ENCODE results near the gene COL4A2.

COL4A2 gene

DNA sequence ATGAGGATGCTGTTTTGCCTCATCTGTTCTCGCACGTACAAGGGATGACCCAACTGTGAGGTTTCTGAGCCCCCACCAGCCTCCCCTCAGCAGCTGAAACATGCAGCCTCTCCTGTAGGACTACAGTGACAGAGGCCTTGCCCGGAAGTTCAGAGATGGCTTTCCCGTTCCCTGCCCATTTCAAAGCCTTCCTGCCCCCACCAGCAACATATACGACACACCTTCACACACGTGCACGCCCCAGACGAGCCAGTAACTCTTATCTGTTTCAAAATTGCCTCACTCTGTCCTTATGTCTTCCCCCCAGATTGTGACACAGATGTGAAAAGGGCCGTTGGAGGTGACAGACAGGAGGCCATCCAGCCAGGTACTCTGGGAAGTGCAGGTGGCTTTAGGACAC lies 158.6 kb downstream of the COL4A2 start:
- Histone ChIP-seq H3K4me3 (no peak overlapping the region), H3K9ac (ENCODE audit: insufficient read length) (no peak overlapping the region), H3K27ac (no peak overlapping the region), H3K36me3 (ENCODE audit: insufficient read depth, low read length) (no peaks in the 10 kb centered on the region), H3K9me3 (ENCODE audit: low read depth, low read length) (no peaks in the 10 kb centered on the region)
- TF ChIP-seq EZH2 (IDR thresholded peaks at IDR 0.05) = no peak
- TF ChIP-seq FOXP2 (optimal IDR thresholded peaks at IDR 0.05; ENCODE audit: control extremely low read depth, extremely low read length, insufficient read depth) = no peak
- TF ChIP-seq POLR2AphosphoS5 (IDR thresholded peaks at IDR 0.05; ENCODE audit: borderline replicate concordance, low read depth, low read length) = no peak
- no peak for DNase-seq (ENCODE audit: low read depth, low spot score)

DNA sequence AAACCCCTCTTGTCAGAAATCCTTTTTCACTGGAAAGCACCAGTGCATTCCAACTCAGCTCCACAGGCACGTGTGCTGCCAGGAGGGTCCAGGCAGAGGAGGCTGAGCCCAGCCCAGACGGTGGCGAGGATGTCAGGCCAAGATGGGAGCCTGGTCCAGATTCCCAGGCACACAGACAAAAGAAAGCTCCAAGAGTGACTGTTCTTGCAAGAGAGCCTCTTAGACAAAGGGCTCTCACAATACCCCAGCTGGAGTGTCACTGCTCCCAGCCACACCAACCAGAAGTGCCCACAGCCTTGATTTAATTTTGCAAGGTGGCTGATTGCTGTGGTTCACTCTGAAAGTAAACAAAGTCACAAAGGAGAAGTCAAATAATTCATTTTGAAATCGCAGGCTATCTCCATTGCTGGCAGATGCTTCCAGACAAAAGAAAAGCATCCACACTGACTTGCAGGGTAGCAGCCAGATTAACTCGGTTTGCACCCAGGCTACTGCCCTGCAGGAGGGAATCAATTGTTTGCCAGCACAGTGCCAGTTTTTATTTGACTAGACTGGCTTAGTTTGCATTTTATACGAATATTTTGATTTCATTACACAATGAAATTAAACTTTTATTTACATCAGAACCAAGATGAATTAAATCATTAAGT lies 159.3 kb downstream of the COL4A2 start:
- Histone ChIP-seq H3K9me3 (ENCODE audit: low read depth, low read length) (no peaks in the 10 kb centered on the region), H3K9ac (ENCODE audit: insufficient read length) (no peak overlapping the region), H3K27ac (no peak overlapping the region), H3K4me3 (no peak overlapping the region), H3K36me3 (ENCODE audit: insufficient read depth, low read length) (no peaks in the 10 kb centered on the region)
- no peak for DNase-seq (ENCODE audit: low read depth, low spot score)
- no peak for TF ChIP-seq EZH2 (IDR thresholded peaks at IDR 0.05)
- no peak for TF ChIP-seq POLR2AphosphoS5 (IDR thresholded peaks at IDR 0.05; ENCODE audit: borderline replicate concordance, low read depth, low read length)
- TF ChIP-seq FOXP2 (optimal IDR thresholded peaks at IDR 0.05; ENCODE audit: control extremely low read depth, extremely low read length, insufficient read depth) = no peak

DNA sequence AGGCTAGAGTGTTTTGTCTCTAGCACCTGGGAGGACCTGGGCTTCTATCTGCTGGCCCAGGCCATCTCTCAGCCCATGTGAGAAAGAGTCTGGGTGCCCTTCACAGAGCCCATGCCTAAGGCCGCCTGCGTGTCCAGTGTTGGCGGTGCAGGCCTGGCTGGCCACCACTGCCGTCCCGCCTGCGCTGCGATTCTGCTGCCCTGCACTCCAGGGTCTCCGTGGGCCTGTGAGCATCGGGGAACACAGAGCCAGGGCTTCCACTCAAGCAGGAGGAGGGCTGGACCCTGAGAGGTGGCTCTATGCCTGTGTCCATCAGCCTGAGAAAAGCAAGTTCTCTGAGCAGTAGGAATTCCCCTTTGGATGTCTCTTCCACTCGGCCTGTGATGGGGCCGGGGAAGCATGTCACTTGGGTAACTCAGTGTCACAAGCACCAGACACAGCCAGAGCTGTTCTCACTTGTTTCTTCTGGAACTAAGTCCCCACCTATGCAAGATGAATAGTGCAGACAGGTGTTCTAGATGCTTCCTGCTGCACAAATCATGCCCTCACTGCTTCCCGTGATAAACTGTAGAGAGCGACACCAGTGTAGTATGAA lies 160.5 kb downstream of the COL4A2 start:
- Histone ChIP-seq H3K9me3 (ENCODE audit: low read depth, low read length) (no peaks in the 10 kb centered on the region), H3K27ac (no peak overlapping the region), H3K4me3 (no peak overlapping the region), H3K9ac (ENCODE audit: insufficient read length) (no peak overlapping the region), H3K36me3 (ENCODE audit: insufficient read depth, low read length) (no peaks in the 10 kb centered on the region)
- no peak for DNase-seq (ENCODE audit: low read depth, low spot score)
- TF ChIP-seq POLR2AphosphoS5 (IDR thresholded peaks at IDR 0.05; ENCODE audit: borderline replicate concordance, low read depth, low read length) = no peak
- TF ChIP-seq EZH2 (IDR thresholded peaks at IDR 0.05) = no peak
- TF ChIP-seq FOXP2 (optimal IDR thresholded peaks at IDR 0.05; ENCODE audit: control extremely low read depth, extremely low read length, insufficient read depth) = no peak

DNA sequence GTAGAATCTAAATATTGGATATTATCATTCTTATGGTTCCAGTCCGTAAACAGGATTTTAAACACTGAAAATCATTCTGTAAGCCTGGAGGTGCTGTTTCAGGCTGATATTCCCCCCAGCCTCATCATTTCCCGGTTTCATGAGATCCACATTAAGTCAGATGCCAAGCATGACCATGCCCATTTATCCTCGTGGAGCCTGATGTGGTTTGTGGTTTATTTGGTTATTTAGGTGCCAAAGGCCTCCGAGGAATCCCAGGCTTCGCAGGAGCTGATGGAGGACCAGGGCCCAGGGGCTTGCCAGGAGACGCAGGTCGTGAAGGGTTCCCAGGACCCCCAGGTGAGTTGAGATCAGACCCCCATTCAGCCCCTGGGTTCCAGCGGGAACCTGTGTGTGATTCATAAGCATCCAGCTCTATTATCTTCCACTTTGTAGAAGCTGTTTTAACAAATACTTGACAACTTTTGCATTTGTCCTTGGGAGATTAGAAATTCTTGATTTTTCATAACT lies 162.0 kb downstream of the COL4A2 start:
- H3K27ac ChIP-seq = no peak overlapping the region
- no peaks in the 10 kb centered on the region for H3K9me3 ChIP-seq (ENCODE audit: low read depth, low read length)
- H3K4me3 ChIP-seq = no peak overlapping the region
- DNase-seq (ENCODE audit: low read depth, low spot score) = no peak
- no peaks in the 10 kb centered on the region for H3K36me3 ChIP-seq (ENCODE audit: insufficient read depth, low read length)
- no peak for TF ChIP-seq POLR2AphosphoS5 (IDR thresholded peaks at IDR 0.05; ENCODE audit: borderline replicate concordance, low read depth, low read length)
- TF ChIP-seq FOXP2 (optimal IDR thresholded peaks at IDR 0.05; ENCODE audit: control extremely low read depth, extremely low read length, insufficient read depth) = no peak
- no peak for TF ChIP-seq EZH2 (IDR thresholded peaks at IDR 0.05)
- H3K9ac ChIP-seq (ENCODE audit: insufficient read length) = no peak overlapping the region

DNA sequence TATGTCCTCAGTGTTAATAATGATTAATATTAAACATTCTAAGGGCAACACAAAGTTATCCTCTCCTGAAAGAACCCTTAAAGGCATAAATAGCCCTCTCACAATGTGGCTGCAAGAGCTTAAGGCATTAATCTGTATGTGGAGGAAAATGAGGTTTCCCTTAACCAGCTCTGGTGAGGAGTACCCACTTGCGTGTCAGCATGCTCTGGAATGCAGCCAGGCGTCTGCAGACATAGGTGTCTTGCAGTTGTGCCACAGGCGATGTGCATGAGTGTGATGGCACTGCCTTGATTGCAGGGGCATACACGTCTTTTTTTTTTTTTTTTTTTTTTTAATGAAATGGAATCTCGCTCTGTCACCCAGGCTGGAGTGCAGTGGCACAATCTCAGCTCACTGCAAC lies 162.5 kb downstream of the COL4A2 start:
- Histone ChIP-seq H3K27ac (no peak overlapping the region), H3K4me3 (no peak overlapping the region), H3K36me3 (ENCODE audit: insufficient read depth, low read length) (no peaks in the 10 kb centered on the region; the same call in 1 of the 2 replicates), H3K9me3 (ENCODE audit: low read depth, low read length) (no peaks in the 10 kb centered on the region), H3K9ac (ENCODE audit: insufficient read length) (no peak overlapping the region)
- no peak for DNase-seq (ENCODE audit: low read depth, low spot score)
- TF ChIP-seq EZH2 (IDR thresholded peaks at IDR 0.05) (no peak), FOXP2 (optimal IDR thresholded peaks at IDR 0.05; ENCODE audit: control extremely low read depth, extremely low read length, insufficient read depth) (no peak)

DNA sequence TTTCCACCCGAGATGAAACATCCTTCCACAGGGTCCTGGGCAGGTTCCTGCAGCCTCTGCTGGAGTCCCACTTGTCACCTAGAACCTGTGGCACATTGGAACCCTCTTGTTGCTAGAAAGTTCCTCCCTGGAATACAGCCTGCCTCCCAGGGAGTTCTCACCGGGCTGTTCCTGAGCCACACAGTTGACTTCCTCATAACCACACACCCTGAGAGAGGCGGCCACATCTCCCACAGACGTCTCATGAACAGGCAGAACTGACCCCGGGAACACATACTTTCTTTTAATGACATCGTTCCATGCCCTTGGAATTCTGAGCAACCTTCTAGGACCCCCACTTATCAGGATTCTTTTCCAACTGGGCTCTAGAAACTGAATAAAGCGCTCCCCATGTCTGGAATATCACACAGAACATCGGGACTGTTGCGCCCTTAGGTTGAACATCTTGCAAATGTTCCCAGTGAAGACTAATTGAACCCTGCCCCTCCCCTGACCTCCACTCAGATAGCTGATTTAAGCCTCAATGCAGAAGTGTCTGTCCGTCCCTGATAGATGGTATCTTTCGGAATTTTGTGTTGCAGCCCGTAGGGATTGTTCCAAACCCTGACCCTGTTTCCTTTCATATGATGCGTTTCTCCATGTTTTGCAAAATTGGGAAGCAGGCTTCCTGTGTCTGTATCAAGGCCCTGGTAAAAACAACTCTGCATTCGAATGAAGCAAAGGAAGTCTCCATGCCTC lies 163.4 kb downstream of the COL4A2 start:
- Histone ChIP-seq H3K9ac (ENCODE audit: insufficient read length) (no peak overlapping the region), H3K9me3 (ENCODE audit: low read depth, low read length) (no peaks in the 10 kb centered on the region), H3K4me3 (no peak overlapping the region), H3K27ac (no peak overlapping the region), H3K36me3 (ENCODE audit: insufficient read depth, low read length) (no peaks in the 10 kb centered on the region; the same call in 1 of the 2 replicates)
- TF ChIP-seq EZH2 (IDR thresholded peaks at IDR 0.05) = no peak
- TF ChIP-seq POLR2AphosphoS5 (IDR thresholded peaks at IDR 0.05; ENCODE audit: borderline replicate concordance, low read depth, low read length) = no peak
- TF ChIP-seq FOXP2 (optimal IDR thresholded peaks at IDR 0.05; ENCODE audit: control extremely low read depth, extremely low read length, insufficient read depth) = no peak
- no peak for DNase-seq (ENCODE audit: low read depth, low spot score)

DNA sequence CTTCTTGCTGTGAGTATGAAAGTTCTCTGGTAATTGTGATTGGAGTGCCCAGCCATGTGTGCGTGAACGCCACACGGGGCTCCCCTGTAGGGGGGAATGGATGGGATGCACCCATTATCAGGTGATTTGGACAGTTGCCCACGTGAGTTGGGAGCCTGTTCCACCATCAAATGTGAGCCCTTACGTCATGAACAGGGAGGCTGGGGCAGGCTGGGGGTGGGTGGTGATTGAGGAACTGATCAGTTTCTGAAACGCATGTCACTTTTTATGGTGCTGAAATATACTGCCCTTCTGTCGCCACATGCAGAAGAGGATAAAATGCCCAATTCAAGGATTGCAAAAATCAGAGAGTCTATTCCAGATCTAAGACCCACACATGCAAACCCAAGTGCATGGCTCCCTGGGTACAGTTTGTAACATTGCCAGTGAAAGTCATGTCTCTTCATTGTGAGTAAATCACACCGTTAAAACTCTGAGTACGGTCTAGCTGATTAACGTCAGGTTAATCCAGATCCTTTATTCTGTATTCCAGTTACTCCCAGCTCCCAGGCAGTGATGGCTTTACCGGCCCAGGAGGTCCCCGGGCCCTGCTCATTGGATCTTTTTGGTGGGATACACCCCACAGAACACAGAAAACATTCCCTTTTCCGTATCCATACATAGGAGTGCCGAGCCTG lies 164.2 kb downstream of the COL4A2 start:
- Histone ChIP-seq H3K9ac (ENCODE audit: insufficient read length) (no peak overlapping the region), H3K27ac (no peak overlapping the region), H3K9me3 (ENCODE audit: low read depth, low read length) (no peaks in the 10 kb centered on the region), H3K36me3 (ENCODE audit: insufficient read depth, low read length) (no peaks in the 10 kb centered on the region; the same call in 1 of the 2 replicates), H3K4me3 (no peak overlapping the region)
- DNase-seq (ENCODE audit: low read depth, low spot score) = no peak
- TF ChIP-seq POLR2AphosphoS5 (IDR thresholded peaks at IDR 0.05; ENCODE audit: borderline replicate concordance, low read depth, low read length) = no peak
- no peak for TF ChIP-seq EZH2 (IDR thresholded peaks at IDR 0.05)
- TF ChIP-seq FOXP2 (optimal IDR thresholded peaks at IDR 0.05; ENCODE audit: control extremely low read depth, extremely low read length, insufficient read depth) = no peak

DNA sequence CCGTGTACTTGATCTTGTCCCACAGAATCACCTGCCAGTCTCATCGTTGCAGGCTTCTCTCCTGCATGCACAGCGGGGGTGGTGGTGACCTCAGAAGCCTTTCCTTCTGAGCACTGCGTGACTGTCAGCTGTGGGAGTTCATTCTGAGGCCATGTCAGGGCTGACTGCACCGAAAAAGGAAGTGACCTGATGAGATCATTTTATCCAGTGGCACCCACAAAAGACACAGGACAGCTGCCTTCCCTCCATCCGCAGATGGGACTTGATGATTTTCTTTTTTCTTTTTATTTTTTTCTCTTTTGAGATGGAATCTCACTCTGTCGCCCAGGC lies 164.7 kb downstream of the COL4A2 start:
- no peak for DNase-seq (ENCODE audit: low read depth, low spot score)
- TF ChIP-seq FOXP2 (optimal IDR thresholded peaks at IDR 0.05; ENCODE audit: control extremely low read depth, extremely low read length, insufficient read depth) (no peak), POLR2AphosphoS5 (IDR thresholded peaks at IDR 0.05; ENCODE audit: borderline replicate concordance, low read depth, low read length) (no peak), EZH2 (IDR thresholded peaks at IDR 0.05) (no peak)
- H3K27ac ChIP-seq = no peak overlapping the region
- no peak overlapping the region for H3K9ac ChIP-seq (ENCODE audit: insufficient read length)
- no peaks in the 10 kb centered on the region; the same call in 1 of the 2 replicates for H3K36me3 ChIP-seq (ENCODE audit: insufficient read depth, low read length)
- no peak overlapping the region for H3K4me3 ChIP-seq
- H3K9me3 ChIP-seq (ENCODE audit: low read depth, low read length) = no peaks in the 10 kb centered on the region
